Liver (tissue), 9 donors: ENCODE data around the gene ANP32A. TPM values are rescaled to one million over a fixed set of nuclear protein-coding genes. Genes with fewer than 3 reads are reported as not detected.

ENCODE experiments used
- DNase-seq: peaks from one replicate; pipeline ENCODE4 v3.0.0-alpha.2; 2017; ENCODE audit warnings: low spot score
- H3K27ac ChIP-seq, 2 donors: one replicate each; pipeline ENCODE4 v1.7.0; 2013; ENCODE audit warnings: inconsistent platforms in 2 of 2, low read length in 2 of 2, control low read depth in 1 of 2, low read depth in 1 of 2, mild to moderate bottlenecking in 1 of 2
- H3K27me3 ChIP-seq, 4 donors: one replicate each; pipeline versions ENCODE4 v1.6.1 to v1.7.0; 2013; ENCODE audit warnings: low read length in 3 of 4, inconsistent platforms in 1 of 4, mild to moderate bottlenecking in 1 of 4, moderate library complexity in 1 of 4; ENCODE audit not compliant: control insufficient read depth in 4 of 4, insufficient read depth in 4 of 4
- H3K36me3 ChIP-seq, 4 donors: one replicate each; pipeline versions ENCODE4 v1.6.1 to v1.7.0; 2013; ENCODE audit warnings: low read length in 3 of 4, mild to moderate bottlenecking in 3 of 4, low read depth in 1 of 4, moderate library complexity in 1 of 4; ENCODE audit not compliant: control insufficient read depth in 4 of 4, insufficient read depth in 3 of 4
- H3K4me1 ChIP-seq, 4 donors: one replicate each; pipeline versions ENCODE4 v1.6.1 to v1.7.0; 2013; ENCODE audit warnings: low read length in 3 of 4, mild to moderate bottlenecking in 3 of 4, moderate library complexity in 1 of 4; ENCODE audit not compliant: control insufficient read depth in 4 of 4, insufficient read depth in 4 of 4
- H3K4me3 ChIP-seq, 3 donors: one replicate each; pipeline versions ENCODE4 v1.6.1 to v1.7.0; 2013; ENCODE audit warnings: low read length in 3 of 3, control low read depth in 1 of 3, low read depth in 1 of 3, mild to moderate bottlenecking in 1 of 3
- H3K9ac ChIP-seq, 2 donors: one replicate each; pipeline ENCODE4 v1.7.0; 2013; ENCODE audit warnings: low read length in 2 of 2, mild to moderate bottlenecking in 2 of 2, moderate library complexity in 2 of 2, control low read depth in 1 of 2, low read depth in 1 of 2
- H3K9me3 ChIP-seq, 4 donors: one replicate each; pipeline versions ENCODE4 v1.6.1 to v1.7.0; 2013; ENCODE audit warnings: low read length in 3 of 4; ENCODE audit not compliant: control insufficient read depth in 4 of 4
- ATF3 ChIP-seq: IDR thresholded peaks from 2 replicates; pipeline ENCODE4 v1.6.1; 2016; ENCODE audit warnings: antibody characterized with exemption
- CTCF ChIP-seq: fragments of 150-350 bp; IDR thresholded peaks from 2 replicates; pipeline ENCODE4 v1.5.1; 2017; ENCODE audit warnings: improper control_type of control experiment, low read depth, low read length; ENCODE audit not compliant: missing input control
- EGR1 ChIP-seq, 2 donors: IDR thresholded peaks; 2 replicates each; pipeline ENCODE4 v1.6.1; 2016 to 2018; ENCODE audit warnings: antibody characterized with exemption in 2 of 2, low read depth in 2 of 2
- FOXA1 ChIP-seq: IDR thresholded peaks from 2 replicates; pipeline ENCODE4 v1.6.1; 2016; ENCODE audit warnings: antibody characterized with exemption
- FOXA2 ChIP-seq: IDR thresholded peaks from 2 replicates; pipeline ENCODE4 v1.6.1; 2016; ENCODE audit warnings: antibody characterized with exemption
- GABPA ChIP-seq, 2 donors: IDR thresholded peaks in 1 of 2; conservative IDR thresholded peaks in 1 of 2; 2 replicates each; pipeline ENCODE4 v1.6.1; 2016; ENCODE audit warnings: antibody characterized with exemption in 2 of 2, mild to moderate bottlenecking in 1 of 2, moderate library complexity in 1 of 2
- HNF4A ChIP-seq, 2 donors: conservative IDR thresholded peaks; 2 replicates each; pipeline ENCODE4 v1.6.1; 2016; ENCODE audit warnings: antibody characterized with exemption in 2 of 2, mild to moderate bottlenecking in 2 of 2
- HNF4G ChIP-seq: IDR thresholded peaks from 2 replicates; pipeline ENCODE4 v1.6.1; 2016; ENCODE audit warnings: antibody characterized with exemption
- JUND ChIP-seq, 2 donors: IDR thresholded peaks; 2 replicates each; pipeline ENCODE4 v1.6.1; 2016; ENCODE audit warnings: antibody characterized with exemption in 2 of 2
- MAX ChIP-seq: IDR thresholded peaks from 2 replicates; pipeline ENCODE4 v1.6.1; 2016; ENCODE audit warnings: antibody characterized with exemption
- NR2F2 ChIP-seq: IDR thresholded peaks from 2 replicates; pipeline ENCODE4 v1.6.1; 2016; ENCODE audit warnings: antibody characterized with exemption
- REST ChIP-seq: IDR thresholded peaks from 2 replicates; pipeline ENCODE4 v1.6.1; 2016; ENCODE audit warnings: antibody characterized with exemption, mild to moderate bottlenecking
- RXRA ChIP-seq, 2 donors: IDR thresholded peaks; 2 replicates each; pipeline ENCODE4 v1.6.1; 2017 to 2018; ENCODE audit warnings: antibody characterized with exemption in 2 of 2, mild to moderate bottlenecking in 1 of 2
- TAF1 ChIP-seq: conservative IDR thresholded peaks from 2 replicates; pipeline ENCODE4 v1.6.1; 2016; ENCODE audit warnings: antibody characterized with exemption, mild to moderate bottlenecking
- YY1 ChIP-seq: IDR thresholded peaks from 2 replicates; pipeline ENCODE4 v1.6.1; 2016; ENCODE audit warnings: antibody characterized with exemption, mild to moderate bottlenecking
- ZBTB33 ChIP-seq: IDR thresholded peaks from 2 replicates; pipeline ENCODE4 v1.6.1; 2016; ENCODE audit warnings: antibody characterized with exemption
- WGBS: extraction: QIAGEN DNeasy Blood & Tissue Kit; methylation state at CpG from one replicate; pipeline ENCODE4 v1.1.7; 2013; 5-methylcytosine and 5-hydroxymethylcytosine counted together
- polyA plus RNA-seq, 2 donors: library from polyadenylated mRNA; stranded (reverse) in 1 of 2; unstranded in 1 of 2; fragments of 200-250 nt in 1 of 2; fragments of >200 nt in 1 of 2; fragmentation: Nextera tagmentation in 1 of 2; extraction: Ambion mirVana in 1 of 2; gene quantifications; one replicate each; pipeline versions ENCODE4 v1.2.1 to v1.2.3, GENCODE V29; 2013 to 2015
- total RNA-seq, 2 donors: library from RNA; depleted of rRNA; stranded (reverse); fragments of >200 nt; gene quantifications; one replicate each; pipeline ENCODE4 v1.2.3, GENCODE V29; 2014
- donor health status: healthy.
- donor health status: healthy.
- donor health status: healthy.
- donor health status: healthy.
- donor health status: healthy.

Gene ANP32A
- total and polyA plus RNA-seq, 4 donors: 30.5 to 60.4 (median 39.4) TPM

- Histone ChIP-seq H3K36me3 (peaks cover 0 to 22% (median 7%) of the 10 kb centered on the region in 4 donors), H3K27me3 (no peaks in the 10 kb centered on the region), H3K4me1 (peaks cover 3 to 22% (median 15%) of the 10 kb centered on the region in 4 donors), H3K9ac (no peak overlapping the region), H3K4me3 (no peak overlapping the region), H3K27ac (no peak overlapping the region), H3K9me3 (no peaks in the 10 kb centered on the region)
- WGBS: 91% methylated on average over 8 of the region's 8 CpGs
- TF ChIP-seq HNF4G: no peak
- TF ChIP-seq TAF1: no peak
- TF ChIP-seq EGR1 (IDR thresholded peaks at IDR 0.05; ENCODE audit: low read depth in 2 of 2): no peak
- TF ChIP-seq FOXA2: no peak
- TF ChIP-seq ZBTB33: no peak
- no peak for TF ChIP-seq FOXA1
- no peak for TF ChIP-seq YY1
- TF ChIP-seq JUND (IDR thresholded peaks at IDR 0.05): no peak
- TF ChIP-seq HNF4A (conservative IDR thresholded peaks at IDR 0.05): no peak
- TF ChIP-seq GABPA (IDR thresholded peaks at IDR 0.05 in 1 of 2, conservative IDR thresholded peaks at IDR 0.05 in 1 of 2): no peak
- TF ChIP-seq ATF3: no peak
- no peak for TF ChIP-seq REST
- TF ChIP-seq CTCF: no peak
- no peak for TF ChIP-seq NR2F2
- TF ChIP-seq MAX: no peak
- TF ChIP-seq RXRA (IDR thresholded peaks at IDR 0.05): no peak
- DNase-seq: no peak
Observed at GRCh38 chr15:68788264-68788624, 32.5 kb downstream of the ANP32A start.
